ENCODE measurements around the gene GNB4. TPM values are rescaled to one million over a fixed set of nuclear protein-coding genes. Genes with fewer than 3 reads are reported as not detected.

The GNB4 gene
- total and polyA plus RNA-seq, 2 donors (not counting 3 experiments of a cell fraction or from before 2014, with no cell fraction given) = 30.3 to 62.6 TPM

DNA sequence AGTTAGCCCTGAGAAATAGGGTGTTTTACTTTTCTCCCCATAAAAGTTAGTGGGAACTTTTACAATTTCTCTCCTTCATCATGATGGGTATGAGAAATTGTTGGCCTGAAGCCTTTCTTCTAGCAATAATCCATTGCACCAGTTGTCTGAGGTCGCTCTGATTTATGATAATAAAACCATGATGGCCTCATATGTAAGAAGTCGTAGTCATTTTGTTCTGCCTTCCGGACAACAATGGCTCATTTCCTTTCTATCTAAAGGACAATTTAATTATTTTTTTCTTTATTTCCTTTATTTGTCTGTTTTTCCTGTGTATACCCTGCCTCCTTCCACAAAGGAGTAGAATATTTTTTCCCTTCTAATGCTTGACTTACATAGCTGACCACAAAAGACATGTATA is 31.6 kb upstream of the GNB4 start:
- Histone ChIP-seq H3K27me3 (ENCODE audit: control insufficient read depth in 2 of 2, insufficient read depth in 2 of 2, low read length in 2 of 2) (no peaks in the 10 kb centered on the region), H3K4me2 (ENCODE audit: insufficient read depth, low read length) (peak overlapping the region; percentile 82), H3K27ac (ENCODE audit: insufficient read depth, low read depth, low read length) (peak overlapping the region; percentile 73), H2AFZ (ENCODE audit: low read depth, low read length) (no peak overlapping the region), H4K20me1 (replicated peaks; ENCODE audit: control insufficient read depth, extremely low read depth, insufficient read depth, low read length) (no peaks in the 10 kb centered on the region), H3K79me2 (ENCODE audit: control insufficient read depth, insufficient read depth, low read length) (no peaks in the 10 kb centered on the region), H3K9me1 (replicated peaks; ENCODE audit: control insufficient read depth, extremely low read depth, insufficient read depth, low read length) (no peaks in the 10 kb centered on the region), H3K4me3 (replicated peaks in 1 of 3; ENCODE audit: insufficient read depth in 1 of 3, low read depth in 1 of 3, low read length in 3 of 3) (peak overlapping the region in 1 of 3 experiments; percentile 21), H3K4me1 (ENCODE audit: control insufficient read depth, extremely low read depth, insufficient read depth, low read length) (peaks cover 23% of the 10 kb centered on the region), H3K9ac (replicated peaks; ENCODE audit: extremely low read depth, insufficient read depth, low read length) (peak overlapping the region; percentile 34), H3K9me3 (replicated peaks; ENCODE audit: control insufficient read depth, insufficient read depth, low read length) (no peaks in the 10 kb centered on the region), H3K36me3 (ENCODE audit: control insufficient read depth in 2 of 2, extremely low read depth in 1 of 2, insufficient read depth in 2 of 2, low read length in 2 of 2) (no peaks in the 10 kb centered on the region)
- dilution Hi-C loops (cut with MboI; ENCODE audit: extremely low pct_ligation_motif_present, low sequenced_read_pairs) = no loop called here
- FAIRE-seq (peak; percentile 68), DNase-seq (ENCODE audit: low read depth, low spot score) (peak; percentile 77)
- TF ChIP-seq GATA2 (IDR thresholded peaks at IDR 0.05; ENCODE audit: insufficient read depth, insufficient read length, low read depth, low read length) = no peak
- TF ChIP-seq FOS (IDR thresholded peaks at IDR 0.05; ENCODE audit: borderline replicate concordance, insufficient read depth, low read length) = peak; percentile 53
- TF ChIP-seq JUN (IDR thresholded peaks at IDR 0.05; ENCODE audit: borderline replicate concordance, insufficient read depth, insufficient read length, low read depth) = peak; percentile 47
- CTCF ChIA-PET = interaction anchor here (1.5 kb wide), 1 partner anchor 37 kb away, joined by 5 read pairs; no protein-coding TSS in a partner anchor
- intact Hi-C loops (cut with micrococcal nuclease) = loop anchor here (1.0 kb wide), 4 partner anchors 10 to 75 kb away; no protein-coding TSS in a partner anchor
- POLR2A ChIA-PET = no interaction called here
- no TSS peak for BruUV-seq (replicated peaks)

- H2AFZ ChIP-seq (ENCODE audit: low read depth, low read length) = no peak overlapping the region
- no peaks in the 10 kb centered on the region for H3K27me3 ChIP-seq (ENCODE audit: control insufficient read depth in 2 of 2, insufficient read depth in 2 of 2, low read length in 2 of 2)
- no peaks in the 10 kb centered on the region for H3K9me3 ChIP-seq (replicated peaks; ENCODE audit: control insufficient read depth, insufficient read depth, low read length)
- H3K4me2 ChIP-seq (ENCODE audit: insufficient read depth, low read length) = no peak overlapping the region
- intact Hi-C loops (cut with micrococcal nuclease) (no loop called here), dilution Hi-C loops (cut with MboI; ENCODE audit: extremely low pct_ligation_motif_present, low sequenced_read_pairs) (no loop called here)
- H3K36me3 ChIP-seq (ENCODE audit: control insufficient read depth in 2 of 2, extremely low read depth in 1 of 2, insufficient read depth in 2 of 2, low read length in 2 of 2) = no peaks in the 10 kb centered on the region
- no TSS peak for BruUV-seq (replicated peaks)
- no peak overlapping the region for H3K9ac ChIP-seq (replicated peaks; ENCODE audit: extremely low read depth, insufficient read depth, low read length)
- no peak overlapping the region for H3K4me3 ChIP-seq (replicated peaks in 1 of 3; ENCODE audit: insufficient read depth in 1 of 3, low read depth in 1 of 3, low read length in 3 of 3)
- peaks cover 7% of the 10 kb centered on the region for H3K4me1 ChIP-seq (ENCODE audit: control insufficient read depth, extremely low read depth, insufficient read depth, low read length)
- H3K27ac ChIP-seq (ENCODE audit: insufficient read depth, low read depth, low read length) = no peak overlapping the region
- FAIRE-seq (no peak), DNase-seq (ENCODE audit: low read depth, low spot score) (no peak)
- TF ChIP-seq POLR2AphosphoS5 (IDR thresholded peaks at IDR 0.05; ENCODE audit: insufficient read depth, low read depth, low read length) = no peak
- TF ChIP-seq POLR2A (IDR thresholded peaks at IDR 0.05; ENCODE audit: low read depth, low read length) = no peak
- no peak for TF ChIP-seq FOS (IDR thresholded peaks at IDR 0.05; ENCODE audit: borderline replicate concordance, insufficient read depth, low read length)
- no peak for TF ChIP-seq CTCF (IDR thresholded peaks at IDR 0.05; ENCODE audit: extremely low read depth in 1 of 2, insufficient read depth in 1 of 2, low read depth in 1 of 2, low read length in 2 of 2)
- TF ChIP-seq GATA2 (IDR thresholded peaks at IDR 0.05; ENCODE audit: insufficient read depth, insufficient read length, low read depth, low read length) = no peak
- TF ChIP-seq MAX (IDR thresholded peaks at IDR 0.05; ENCODE audit: insufficient read depth, insufficient read length) = no peak
- no peak for TF ChIP-seq JUN (IDR thresholded peaks at IDR 0.05; ENCODE audit: borderline replicate concordance, insufficient read depth, insufficient read length, low read depth)
- ChIA-PET CTCF (interaction anchor here (0.6 to 1.5 kb wide), 4 partner anchors 10 to 82 kb away, joined by 3 to 4 read pairs (median 3); no protein-coding TSS in a partner anchor), POLR2A (no interaction called here)
- H4K20me1 ChIP-seq (replicated peaks; ENCODE audit: control insufficient read depth, extremely low read depth, insufficient read depth, low read length) = no peaks in the 10 kb centered on the region
- H3K79me2 ChIP-seq (ENCODE audit: control insufficient read depth, insufficient read depth, low read length) = no peaks in the 10 kb centered on the region
- no peaks in the 10 kb centered on the region for H3K9me1 ChIP-seq (replicated peaks; ENCODE audit: control insufficient read depth, extremely low read depth, insufficient read depth, low read length)
Observed at GRCh38 chr3:179476215-179476614, 24.9 kb upstream of the GNB4 start.

All from endothelial cell of umbilical vein (primary cell).